Transverse colon (tissue), 4 donors: ENCODE results near the gene PLA2G4F. TPM values are rescaled to one million over a fixed set of nuclear protein-coding genes. Genes with fewer than 3 reads are reported as not detected.

Experiments
- DNase-seq: peaks from one replicate; pipeline ENCODE4 v3.0.0-alpha.2; 2019
- H3K27ac ChIP-seq, 4 donors: fragments of 200-600 bp; sonication (generic); 2 replicates each; pipeline ENCODE4 v1.5.1; 2016 to 2018; ENCODE audit warnings: inconsistent platforms in 4 of 4
- H3K27me3 ChIP-seq: fragments of 200-600 bp; sonication (generic); 2 replicates; pipeline ENCODE4 v1.5.1; 2017; ENCODE audit warnings: inconsistent platforms
- H3K36me3 ChIP-seq, 4 donors: fragments of 200-600 bp; sonication (generic); 2 replicates each; pipeline ENCODE4 v1.5.1; 2017 to 2019; ENCODE audit warnings: inconsistent platforms in 4 of 4
- H3K4me1 ChIP-seq, 4 donors: fragments of 200-600 bp; sonication (generic); 2 replicates each; pipeline ENCODE4 v1.5.1; 2017 to 2020; ENCODE audit warnings: inconsistent platforms in 4 of 4
- H3K4me3 ChIP-seq, 4 donors: fragments of 200-600 bp; sonication (generic); 1 replicate in 1 of 4; 2 replicates in 3 of 4; pipeline versions ENCODE4 v1.5.1 to v1.6.1; 2017 to 2019; ENCODE audit warnings: inconsistent platforms in 4 of 4
- H3K9me3 ChIP-seq, 2 donors: fragments of 200-600 bp; sonication (generic); 2 replicates each; pipeline ENCODE4 v1.5.1; 2017 to 2019; ENCODE audit warnings: inconsistent platforms in 2 of 2
- EP300 ChIP-seq: sonication (generic); formaldehyde crosslinking; IDR thresholded peaks from one replicate; pipeline ENCODE4 v1.6.1; 2017; ENCODE audit warnings: antibody characterized with exemption, low read depth
- POLR2A ChIP-seq: fragments of 450-650 bp; IDR thresholded peaks from one replicate; pipeline ENCODE4 v1.6.1; 2016; ENCODE audit warnings: antibody characterized with exemption, mild to moderate bottlenecking, moderate library complexity
- POLR2AphosphoS5 ChIP-seq, 3 donors: sonication (generic); formaldehyde crosslinking; IDR thresholded peaks; one replicate each; pipeline ENCODE4 v1.6.1; 2016; ENCODE audit warnings: antibody characterized with exemption in 3 of 3
- WGBS, 2 donors: methylation state at CpG; one replicate each; pipeline ENCODE4 v1.1.5; 2018; ENCODE audit warnings: low coverage in 1 of 2; 5-methylcytosine and 5-hydroxymethylcytosine counted together
- in situ Hi-C, 4 donors: fragments of 200-750 bp; cut with MboI; loops; one replicate each; pipeline versions ENCODE4 v1.15.0 to v1.15.1; 2017; ENCODE audit warnings: low sequenced_read_pairs in 3 of 4, low pct_ligation_motif_present in 1 of 4, low pct_unique_long_range_greater_than_20kb in 1 of 4
- intact Hi-C: fragments of 100-400 bp; cut with DNase I; formaldehyde crosslinking; loops from one replicate; pipeline ENCODE4 v1.15.1; 2023; ENCODE audit warnings: low total_unique reads
- total RNA-seq, 4 donors: library from RNA; depleted of rRNA; stranded (reverse); fragments of >200 nt; gene quantifications; one replicate each; pipeline ENCODE4 v1.1.0, GENCODE V29; 2016
- TF ChIP-seq, protein P1 (sequence below), 5 experiments: fragments of 200-600 bp in 3 of 5; fragments of 450-650 bp in 2 of 5; sonication (generic) in 3 of 5; IDR thresholded peaks; 1 replicate in 2 of 5; 2 replicates in 3 of 5; pipeline ENCODE4 v1.5.1; 2016 to 2017; ENCODE audit warnings: antibody characterized with exemption in 5 of 5, inconsistent platforms in 3 of 5, mild to moderate bottlenecking in 2 of 5, moderate library complexity in 1 of 5

Gene PLA2G4F
- total RNA-seq, 4 donors from 2014 or later = 25.1 to 135 (median 78.0) TPM

DNA sequence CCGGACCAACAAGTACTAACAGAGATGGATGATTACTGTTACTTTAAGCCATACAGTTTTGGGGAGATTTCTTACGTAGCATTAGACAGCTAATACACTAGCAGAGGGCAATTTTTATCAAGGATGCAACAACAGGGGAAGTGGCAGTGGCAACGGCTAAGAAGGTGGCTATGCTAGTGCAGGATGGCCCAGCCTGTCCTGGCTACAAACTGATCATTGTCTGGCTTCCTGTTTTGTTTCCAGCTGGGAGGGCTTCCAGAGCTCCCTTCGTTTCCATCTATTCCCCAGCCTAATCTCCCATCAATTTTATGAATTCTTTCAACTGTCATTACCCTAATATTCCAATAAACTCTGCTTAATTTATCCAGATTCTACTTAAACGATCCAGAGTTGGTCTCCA lies 16.0 kb upstream of the PLA2G4F start:
- no peak for TF ChIP-seq POLR2A
- TF ChIP-seq POLR2AphosphoS5 (IDR thresholded peaks at IDR 0.05) = no peak
- TF ChIP-seq, protein P1, sequence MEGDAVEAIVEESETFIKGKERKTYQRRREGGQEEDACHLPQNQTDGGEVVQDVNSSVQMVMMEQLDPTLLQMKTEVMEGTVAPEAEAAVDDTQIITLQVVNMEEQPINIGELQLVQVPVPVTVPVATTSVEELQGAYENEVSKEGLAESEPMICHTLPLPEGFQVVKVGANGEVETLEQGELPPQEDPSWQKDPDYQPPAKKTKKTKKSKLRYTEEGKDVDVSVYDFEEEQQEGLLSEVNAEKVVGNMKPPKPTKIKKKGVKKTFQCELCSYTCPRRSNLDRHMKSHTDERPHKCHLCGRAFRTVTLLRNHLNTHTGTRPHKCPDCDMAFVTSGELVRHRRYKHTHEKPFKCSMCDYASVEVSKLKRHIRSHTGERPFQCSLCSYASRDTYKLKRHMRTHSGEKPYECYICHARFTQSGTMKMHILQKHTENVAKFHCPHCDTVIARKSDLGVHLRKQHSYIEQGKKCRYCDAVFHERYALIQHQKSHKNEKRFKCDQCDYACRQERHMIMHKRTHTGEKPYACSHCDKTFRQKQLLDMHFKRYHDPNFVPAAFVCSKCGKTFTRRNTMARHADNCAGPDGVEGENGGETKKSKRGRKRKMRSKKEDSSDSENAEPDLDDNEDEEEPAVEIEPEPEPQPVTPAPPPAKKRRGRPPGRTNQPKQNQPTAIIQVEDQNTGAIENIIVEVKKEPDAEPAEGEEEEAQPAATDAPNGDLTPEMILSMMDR (IDR thresholded peaks at IDR 0.05) = no peak
- no peak for TF ChIP-seq EP300

DNA sequence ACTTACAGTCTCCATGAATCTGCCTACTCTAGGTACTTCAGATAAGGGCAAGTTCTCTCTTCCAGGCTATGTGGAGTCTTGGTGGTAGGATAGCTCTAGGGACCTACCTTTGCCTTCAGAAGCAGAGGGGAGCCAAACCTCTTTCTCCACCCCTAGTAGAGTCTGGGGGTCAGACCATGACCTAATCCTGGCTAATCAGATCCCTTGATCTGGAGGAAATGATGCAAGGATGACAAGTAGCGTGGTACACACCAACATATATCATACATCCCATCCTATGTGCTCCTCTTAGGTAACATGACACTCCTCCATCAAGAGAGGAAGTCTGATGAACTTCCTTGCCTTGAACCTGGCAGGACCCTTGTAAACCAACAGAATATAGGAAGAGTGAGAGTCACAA lies 15.4 kb upstream of the PLA2G4F start:
- no peak for DNase-seq
- no peak for TF ChIP-seq EP300
- no peak for TF ChIP-seq POLR2AphosphoS5 (IDR thresholded peaks at IDR 0.05)
- TF ChIP-seq, protein P1 (IDR thresholded peaks at IDR 0.05) = no peak
- TF ChIP-seq POLR2A = no peak
- H3K27ac ChIP-seq = no peak overlapping the region
- in situ Hi-C loops = no loop called here
- intact Hi-C loops = loop anchor here (1.0 kb wide), 1 partner anchor 55 kb away; no protein-coding TSS in a partner anchor
- no peaks in the 10 kb centered on the region for H3K9me3 ChIP-seq
- H3K36me3 ChIP-seq = peaks cover 0 to 83% (median 27%) of the 10 kb centered on the region in 4 donors
- H3K27me3 ChIP-seq = no peaks in the 10 kb centered on the region
- WGBS, 2 donors = 75% methylated on average over 1 of the region's 1 CpG; no CpG with 5 or more reads in 1 of the 2 donors
- H3K4me3 ChIP-seq = no peak overlapping the region
- no peaks in the 10 kb centered on the region for H3K4me1 ChIP-seq

More for the DNA sequence above, 16.0 kb upstream of the PLA2G4F start:
- DNase-seq = no peak
- Histone ChIP-seq H3K4me1 (no peaks in the 10 kb centered on the region), H3K9me3 (no peaks in the 10 kb centered on the region), H3K27me3 (no peaks in the 10 kb centered on the region), H3K36me3 (peaks cover 0 to 83% (median 24%) of the 10 kb centered on the region in 4 donors), H3K27ac (no peak overlapping the region), H3K4me3 (no peak overlapping the region)
- in situ Hi-C loops (no loop called here), intact Hi-C loops (loop anchor here (1.0 kb wide), 1 partner anchor 54 kb away; no protein-coding TSS in a partner anchor)
- 81 to 92% methylated on average over 3 to 5 of the region's 5 CpGs for WGBS, 2 donors

- Histone ChIP-seq H3K36me3 (peaks cover 0 to 83% (median 30%) of the 10 kb centered on the region in 4 donors), H3K4me1 (no peaks in the 10 kb centered on the region)
- intact Hi-C loops = no loop called here
Observed at GRCh38 chr15:42171122-42171521, 14.7 kb upstream of the PLA2G4F start.

GRCh38 chr15:42166225-42166940 lies 9.9 kb upstream of the PLA2G4F start:
- H3K4me1 ChIP-seq = no peaks in the 10 kb centered on the region
- no peak for DNase-seq
- TF ChIP-seq EP300 = no peak
- TF ChIP-seq POLR2A = no peak
- TF ChIP-seq, protein P1 (IDR thresholded peaks at IDR 0.05) = no peak
- no peak for TF ChIP-seq POLR2AphosphoS5 (IDR thresholded peaks at IDR 0.05)
- in situ Hi-C loops = no loop called here
- H3K27me3 ChIP-seq = no peaks in the 10 kb centered on the region
- H3K4me3 ChIP-seq = no peak overlapping the region
- WGBS, 2 donors = 95% methylated on average over 13 of the region's 13 CpGs; no CpG with 5 or more reads in 1 of the 2 donors
- H3K36me3 ChIP-seq = peaks cover 0 to 87% (median 37%) of the 10 kb centered on the region in 4 donors
- H3K27ac ChIP-seq = no peak overlapping the region
- intact Hi-C loops = no loop called here
- no peaks in the 10 kb centered on the region for H3K9me3 ChIP-seq

More at GRCh38 chr15:42171122-42171521, 14.7 kb upstream of the PLA2G4F start:
- DNase-seq = no peak
- Histone ChIP-seq H3K9me3 (no peaks in the 10 kb centered on the region), H3K27me3 (no peaks in the 10 kb centered on the region), H3K4me3 (no peak overlapping the region), H3K27ac (no peak overlapping the region)
- in situ Hi-C loops = no loop called here
- WGBS, 2 donors = 38% methylated on average over 1 of the region's 1 CpG
- TF ChIP-seq, protein P1 (IDR thresholded peaks at IDR 0.05) = no peak
- TF ChIP-seq POLR2A = no peak
- TF ChIP-seq EP300 = no peak
- TF ChIP-seq POLR2AphosphoS5 (IDR thresholded peaks at IDR 0.05) = no peak
